ENCODE data around the gene SMC1B. TPM values are rescaled to one million over a fixed set of nuclear protein-coding genes. Genes with fewer than 3 reads are reported as not detected.

The SMC1B gene
- total RNA-seq, 1 experiment from 2014 or later: 0.10 TPM

DNA sequence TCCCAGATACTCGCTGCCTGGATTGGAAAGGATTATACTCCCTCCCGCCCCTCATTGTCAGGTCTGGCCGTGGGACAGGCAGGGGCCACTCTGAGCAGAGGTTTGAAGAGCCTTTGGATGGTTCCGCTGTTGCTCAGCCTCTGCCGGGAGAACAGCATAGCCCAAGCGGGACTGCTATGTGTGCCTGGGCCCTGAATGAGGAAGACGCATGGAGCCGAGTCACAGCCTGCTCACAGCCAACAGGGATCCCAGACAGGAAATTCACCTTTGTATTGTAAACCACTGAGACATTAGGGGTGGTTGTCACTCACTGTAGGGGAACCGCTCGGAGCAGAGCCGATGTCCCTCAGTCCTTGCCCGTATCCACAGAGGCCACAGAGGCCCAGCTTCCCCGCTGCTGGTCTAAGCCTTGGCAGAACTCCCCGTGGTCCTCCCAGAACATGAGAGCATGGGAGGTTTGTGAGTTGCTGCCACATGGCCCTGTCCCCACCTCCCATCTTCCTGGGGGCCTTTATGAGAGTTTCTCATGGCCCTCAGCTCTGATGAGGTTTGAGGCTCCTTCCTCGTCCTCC, 114.4 kb downstream of the SMC1B start:
- intact Hi-C loops (cut with micrococcal nuclease; ENCODE audit: unreplicated experiment): no loop called here
- Histone ChIP-seq H3K36me3 (ENCODE audit: control insufficient read depth, insufficient read depth, low read length) (no peaks in the 10 kb centered on the region), H3K9me3 (ENCODE audit: control insufficient read depth, insufficient read depth, low read depth, low read length) (no peaks in the 10 kb centered on the region), H3K27ac (ENCODE audit: low read length) (no peak overlapping the region), H3K4me3 (ENCODE audit: low read depth in 2 of 2, low read length in 2 of 2) (no peak overlapping the region), H3K27me3 (ENCODE audit: control insufficient read depth, insufficient read depth, low read length) (no peaks in the 10 kb centered on the region), H3K4me1 (ENCODE audit: control insufficient read depth, insufficient read depth, low read length) (no peaks in the 10 kb centered on the region)
- DNase-seq (ENCODE audit: low read depth, low spot score) (no peak), ATAC-seq (no peak)
- no TSS peak for BruUV-seq (replicated peaks)
- POLR2A ChIA-PET: no interaction called here
- TF ChIP-seq REST (IDR thresholded peaks at IDR 0.05; ENCODE audit: insufficient read depth in 1 of 2, low read depth in 2 of 2, low read length in 1 of 2) (no peak), TCF7L2 (IDR thresholded peaks at IDR 0.05; ENCODE audit: low read depth, low read length) (no peak), SIN3A (IDR thresholded peaks at IDR 0.05; ENCODE audit: borderline replicate concordance, insufficient read depth, low read depth, low read length) (no peak), POLR2AphosphoS5 (IDR thresholded peaks at IDR 0.05; ENCODE audit: low read depth, low read length) (no peak), CTCF (IDR thresholded peaks at IDR 0.05) (no peak)
- in situ Hi-C loops (cut with HindIII; ENCODE audit: low pct_unique_long_range_greater_than_20kb, low sequenced_read_pairs): no loop called here
- CTCF ChIA-PET: no interaction called here

DNA sequence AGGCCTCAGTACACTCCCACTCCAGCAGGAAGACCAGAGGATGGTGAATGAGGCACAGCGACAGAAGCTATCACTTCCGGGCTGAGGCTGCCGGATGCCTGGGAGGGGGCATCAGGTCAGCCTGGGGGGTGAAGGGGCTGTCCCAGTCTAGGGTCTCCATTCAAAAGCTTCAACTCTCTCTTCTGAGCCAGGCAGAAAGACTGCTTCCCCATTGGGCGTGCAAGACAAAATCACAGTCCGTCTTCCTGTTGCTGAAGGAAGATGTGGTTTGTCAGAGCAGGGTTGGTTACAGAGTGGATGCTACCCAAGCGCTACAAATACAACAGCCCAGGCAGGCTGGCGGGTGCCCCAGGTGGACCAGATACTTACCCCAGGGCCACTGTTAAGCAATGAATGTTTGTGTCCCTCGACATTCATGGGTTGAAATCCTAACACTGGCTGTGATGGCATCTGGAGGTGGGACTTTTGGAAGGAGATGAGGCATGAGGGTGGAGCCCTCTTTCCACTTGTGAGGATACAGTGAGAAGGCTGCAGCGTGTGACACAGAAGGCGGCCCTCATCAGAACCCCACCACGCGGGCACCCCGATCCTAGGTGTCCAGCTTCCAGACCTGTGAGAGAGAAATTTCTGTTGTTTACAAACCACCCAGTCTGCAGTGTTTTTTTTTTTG, 116.6 kb downstream of the SMC1B start:
- Histone ChIP-seq H3K27me3 (ENCODE audit: control insufficient read depth, insufficient read depth, low read length) (no peaks in the 10 kb centered on the region), H3K4me3 (ENCODE audit: low read depth in 2 of 2, low read length in 2 of 2) (no peak overlapping the region), H3K9me3 (ENCODE audit: control insufficient read depth, insufficient read depth, low read depth, low read length) (no peaks in the 10 kb centered on the region), H3K4me1 (ENCODE audit: control insufficient read depth, insufficient read depth, low read length) (no peaks in the 10 kb centered on the region), H3K27ac (ENCODE audit: low read length) (no peak overlapping the region), H3K36me3 (ENCODE audit: control insufficient read depth, insufficient read depth, low read length) (no peaks in the 10 kb centered on the region)
- ChIA-PET CTCF (no interaction called here), POLR2A (no interaction called here)
- BruUV-seq (replicated peaks): no TSS peak
- in situ Hi-C loops (cut with HindIII; ENCODE audit: low pct_unique_long_range_greater_than_20kb, low sequenced_read_pairs) (no loop called here), intact Hi-C loops (cut with micrococcal nuclease; ENCODE audit: unreplicated experiment) (no loop called here)
- TF ChIP-seq SIN3A (IDR thresholded peaks at IDR 0.05; ENCODE audit: borderline replicate concordance, insufficient read depth, low read depth, low read length): no peak
- TF ChIP-seq TCF7L2 (IDR thresholded peaks at IDR 0.05; ENCODE audit: low read depth, low read length): no peak
- no peak for TF ChIP-seq CTCF (IDR thresholded peaks at IDR 0.05)
- TF ChIP-seq REST (IDR thresholded peaks at IDR 0.05; ENCODE audit: insufficient read depth in 1 of 2, low read depth in 2 of 2, low read length in 1 of 2): no peak
- no peak for TF ChIP-seq POLR2AphosphoS5 (IDR thresholded peaks at IDR 0.05; ENCODE audit: low read depth, low read length)
- ATAC-seq (no peak), DNase-seq (ENCODE audit: low read depth, low spot score) (no peak)
